ENCODE measurements around the gene TMX4. TPM values are rescaled to one million over a fixed set of nuclear protein-coding genes. Genes with fewer than 3 reads are reported as not detected.

TMX4 gene
- total RNA-seq, 1 experiment from 2014 or later = 11.7 TPM

- no peak within 1 kb of the TSS for H2BK120ac ChIP-seq (ENCODE audit: low read depth, low read length, poor library complexity, severe bottlenecking)
- no peak within 1 kb of the TSS for H4K91ac ChIP-seq (ENCODE audit: insufficient read length, low read depth, low read length)
- H3K4me2 ChIP-seq (ENCODE audit: insufficient read depth, insufficient read length, low read length) = no peak within 1 kb of the TSS
- H2BK5ac ChIP-seq (ENCODE audit: insufficient read length, low read length) = no peak within 1 kb of the TSS
- H4K20me1 ChIP-seq (ENCODE audit: control insufficient read depth, insufficient read depth, insufficient read length) = no peaks in the 10 kb centered on the region
- peaks cover 10% of the 10 kb centered on the region in 2 experiments for H3K4me1 Mint-ChIP-seq
- H3K18ac ChIP-seq (ENCODE audit: insufficient read length, low read depth, low read length) = no peak within 1 kb of the TSS
- H2BK20ac ChIP-seq (ENCODE audit: low read depth, low read length, poor library complexity, severe bottlenecking) = no peak within 1 kb of the TSS
- peaks cover 3 to 18% (median 11%) of the 10 kb centered on the region in 3 experiments for H3K36me3 Mint-ChIP-seq (ENCODE audit: insufficient read depth in 1 of 3, low read depth in 3 of 3)
- no peaks in the 10 kb centered on the region for H3K79me1 ChIP-seq (ENCODE audit: insufficient read depth, low read depth, low read length, poor library complexity, severe bottlenecking)
- H3K4ac ChIP-seq (ENCODE audit: low read depth, low read length) = no peak within 1 kb of the TSS
- no peak within 1 kb of the TSS for H3T11ph ChIP-seq (ENCODE audit: low read length)
- no peak within 1 kb of the TSS for H3K23ac ChIP-seq (ENCODE audit: insufficient read length, low read depth, low read length)
- H2AK5ac ChIP-seq (ENCODE audit: insufficient read length, low read length) = no peak within 1 kb of the TSS
- H4K8ac ChIP-seq (replicated peaks; ENCODE audit: insufficient read length, low read depth, low read length) = no peak within 1 kb of the TSS
- no peak within 1 kb of the TSS for H3K14ac ChIP-seq (ENCODE audit: insufficient read depth, low read length)
- WGBS (ENCODE audit: extremely low coverage, insufficient read length, low lambda C conversion rate) = no CpG with 5 or more reads among the region's 3 CpGs
- peaks cover 17 to 22% of the 10 kb centered on the region in 2 experiments for H3K9me3 Mint-ChIP-seq
- H3K27me3 Mint-ChIP-seq (ENCODE audit: low read depth) = peaks cover 2% of the 10 kb centered on the region; the same call in 1 of the 2 replicates
- DNase-seq = no peak
- no peak within 1 kb of the TSS for H2BK15ac ChIP-seq (ENCODE audit: low read depth, low read length)
- no peak within 1 kb of the TSS for H3K56ac ChIP-seq (ENCODE audit: insufficient read length, low read depth, low read length)
- H2BK12ac ChIP-seq (ENCODE audit: insufficient read length, low read depth, low read length) = no peak within 1 kb of the TSS
- TF ChIP-seq CTCF (conservative IDR thresholded peaks at IDR 0.05) = no peak
- H3K27ac Mint-ChIP-seq = no peak within 1 kb of the TSS; a peak in 1 of 7 replicates
- no peaks in the 10 kb centered on the region for H3K4me1 ChIP-seq (ENCODE audit: insufficient read depth, low read length)
- no peak within 1 kb of the TSS for H3K4me3 Mint-ChIP-seq
- H3K9me3 ChIP-seq (ENCODE audit: control insufficient read depth, low read depth, low read length) = no peaks in the 10 kb centered on the region
- no peak within 1 kb of the TSS for H2AFZ ChIP-seq (ENCODE audit: low read length)
- H3K79me2 ChIP-seq (ENCODE audit: insufficient read depth, low read length) = no peaks in the 10 kb centered on the region
- H3K27ac ChIP-seq (ENCODE audit: insufficient read length, low read depth, low read length) = no peak within 1 kb of the TSS
- H3K9ac ChIP-seq (ENCODE audit: extremely low read depth, insufficient read length, low read length) = no peak within 1 kb of the TSS
- H4K5ac ChIP-seq (ENCODE audit: insufficient read length, low read depth, low read length) = no peak within 1 kb of the TSS
- H3K23me2 ChIP-seq (ENCODE audit: insufficient read length, low read depth, low read length, poor library complexity, severe bottlenecking) = no peaks in the 10 kb centered on the region
- H3K27me3 ChIP-seq (ENCODE audit: insufficient read depth, low read length) = no peaks in the 10 kb centered on the region
These were observed 79.2 kb downstream of the TMX4 start, which contains the start of gene HAO1 for GRCh38 chr20:7940341-7940740. Gene HAO1, minus strand, starts transcription at chr20:7940458. Its CDS starts 36 bp downstream, at chr20:7940422.
